EH (cell line): Measurements from ENCODE around the gene STK4.
A peak's percentile ranks its signal among the peaks of the same experiment; 100 is the strongest.

ENCODE experiments used
- DNase-seq: peaks from one replicate; pipeline ENCODE4 v3.0.0-alpha.2; 2015; ENCODE audit warnings: low read depth

STK4 gene

GRCh38 chr20:44954211-44954610, 12.1 kb upstream of the STK4 start:
- no peak for DNase-seq

DNA sequence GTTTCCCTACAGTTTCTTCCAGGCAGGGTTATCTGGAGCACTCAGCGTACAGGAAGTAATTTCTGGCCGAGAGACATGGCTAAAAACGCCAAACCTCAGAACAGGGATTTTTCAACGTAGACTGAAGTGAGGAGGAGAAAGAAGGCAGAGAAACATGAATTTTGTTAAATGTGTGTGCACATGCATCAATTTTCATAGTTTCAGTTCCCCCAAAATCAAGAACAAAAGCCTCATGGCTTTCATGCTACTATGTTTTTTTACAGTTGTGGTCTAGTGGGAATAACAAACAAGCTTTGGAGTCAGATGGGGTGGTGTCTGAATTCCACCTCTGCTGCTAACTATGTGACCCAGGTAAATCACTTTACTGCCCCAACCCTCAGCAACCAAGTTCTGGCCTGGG, 11.0 kb upstream of the STK4 start:
- DNase-seq: no peak

GRCh38 chr20:44956410-44956809, 9.9 kb upstream of the STK4 start:
- DNase-seq: no peak

GRCh38 chr20:44958276-44958675, 8.0 kb upstream of the STK4 start:
- DNase-seq: no peak

DNA sequence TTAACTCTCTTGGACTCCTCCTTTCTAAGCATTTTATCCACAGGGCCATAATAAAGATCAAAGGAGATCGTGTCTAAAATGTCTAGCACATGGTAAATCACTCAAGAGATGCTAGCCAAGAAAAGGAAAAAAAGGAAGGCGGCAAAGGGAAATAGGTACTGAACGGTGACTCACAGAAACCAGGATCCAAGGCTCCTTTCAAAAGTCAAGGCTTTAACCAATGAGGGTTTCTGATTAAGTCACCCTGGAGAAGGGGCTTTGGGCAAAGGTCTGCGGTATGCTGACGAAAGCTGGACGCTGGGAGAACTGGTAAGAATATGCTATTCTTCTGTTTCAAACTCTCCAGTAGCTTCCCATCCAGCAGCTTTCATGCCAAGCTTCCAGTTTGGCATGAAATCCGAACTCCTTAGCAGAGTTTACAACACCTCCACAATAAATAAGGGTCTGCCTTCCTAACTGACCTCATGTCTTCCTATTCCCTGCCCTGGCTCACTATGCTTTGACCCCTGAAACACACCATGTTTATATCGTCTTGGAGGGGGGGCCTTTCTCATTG, 7.2 kb upstream of the STK4 start:
- DNase-seq: peak; percentile 40

DNA sequence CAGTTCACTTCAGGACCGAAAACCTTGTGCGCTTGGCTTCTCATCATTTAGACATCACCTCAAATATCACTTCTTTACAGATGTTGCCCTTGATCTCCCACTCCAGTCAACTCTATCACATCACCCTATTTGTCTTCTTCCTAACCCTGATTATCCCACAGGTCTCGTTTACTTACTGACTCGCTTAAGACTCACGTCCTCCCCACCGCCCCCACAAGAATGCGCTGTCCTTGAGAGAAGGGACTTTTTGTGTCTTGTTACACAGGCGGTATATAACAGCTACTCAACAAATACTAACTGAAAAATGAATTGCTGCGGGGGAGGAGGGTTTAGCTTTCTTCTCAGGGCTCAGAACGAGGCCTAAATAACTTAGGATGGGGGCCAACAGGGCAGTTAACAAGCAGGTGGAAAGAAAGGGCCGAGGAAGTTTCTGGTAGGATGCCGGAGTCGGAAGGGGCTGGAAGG, 6.6 kb upstream of the STK4 start:
- peak; percentile 68 for DNase-seq

GRCh38 chr20:44960103-44960852, 6.0 kb upstream of the STK4 start, which contains the start of gene TOMM34:
TOMM34 (minus strand) TSS chr20:44960397; CDS start chr20:44960333, 64 bp downstream.
- peak; percentile 91 for DNase-seq

DNA sequence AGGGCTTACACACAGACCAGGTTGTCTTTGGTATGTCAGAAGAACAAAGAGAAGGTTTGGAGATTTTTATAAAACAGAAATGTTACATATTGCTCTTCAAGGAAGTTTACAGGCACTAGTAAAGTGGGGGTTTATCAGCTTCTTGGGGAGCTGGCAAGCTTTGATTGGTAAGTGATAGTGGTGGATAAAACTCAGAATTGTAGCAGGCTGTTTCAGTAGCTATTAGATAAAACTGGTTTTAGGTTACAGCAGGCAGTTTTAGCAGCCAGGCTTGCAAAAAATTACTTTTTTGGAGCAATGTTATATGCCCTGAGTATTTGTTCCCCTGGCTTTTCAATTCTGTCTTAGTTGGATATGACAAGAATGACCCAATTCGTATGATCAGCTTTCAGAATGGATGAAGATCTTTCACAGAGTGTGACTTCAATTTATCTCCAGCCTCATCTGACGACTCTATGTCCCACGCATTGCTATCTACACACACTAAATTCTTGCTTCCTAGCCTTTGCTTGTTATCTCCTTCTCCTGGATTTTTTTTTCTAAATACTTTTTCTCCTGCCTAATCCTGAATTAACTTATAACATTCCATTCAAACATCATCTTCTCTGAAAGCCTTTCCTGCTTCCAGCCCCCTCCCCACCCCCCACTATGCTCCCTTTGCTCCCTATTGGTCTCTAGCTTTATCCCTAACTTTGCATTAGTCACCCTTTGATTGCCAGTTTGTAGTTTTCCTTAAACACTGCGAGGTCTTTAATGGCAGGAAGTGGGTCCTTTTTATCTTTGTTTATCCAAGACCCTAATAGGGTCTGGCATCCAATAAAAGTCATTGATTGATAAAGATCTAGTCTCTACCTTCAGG, 5.1 kb upstream of the STK4 start:
- peak; percentile 61 for DNase-seq

DNA sequence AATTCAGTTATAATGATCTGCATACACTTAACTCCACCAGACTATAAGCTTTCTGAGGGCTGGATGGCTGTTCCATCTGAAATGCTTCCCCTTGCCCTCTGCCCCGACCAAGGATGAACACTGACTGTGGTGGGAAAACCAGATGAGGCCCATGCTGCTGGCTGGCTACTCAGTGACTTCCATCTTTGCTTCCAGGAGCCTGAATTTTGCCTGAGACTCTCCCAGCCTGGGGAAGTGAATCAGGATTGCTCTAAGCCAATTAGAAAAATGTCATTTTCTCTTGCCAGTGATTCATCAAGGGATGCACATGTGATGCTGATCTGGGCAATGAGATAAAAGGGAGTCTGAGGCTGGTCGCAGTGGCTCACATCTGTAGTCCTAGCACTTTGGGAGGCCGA, 4.4 kb upstream of the STK4 start:
- peak; percentile 78 for DNase-seq

GRCh38 chr20:44962483-44962882, 3.8 kb upstream of the STK4 start:
- no peak for DNase-seq

- DNase-seq: no peak
Observed at GRCh38 chr20:44963325-44964215, 2.7 kb upstream of the STK4 start.

GRCh38 chr20:44965651-44966029, 672 bp upstream of the STK4 start:
- no peak for DNase-seq

GRCh38 chr20:44967207-44967807, 995 bp downstream of the STK4 start:
- peak; percentile 54 for DNase-seq

- no peak for DNase-seq
Observed at GRCh38 chr20:44969300-44969894, 3.1 kb downstream of the STK4 start.

GRCh38 chr20:44970243-44970757, 4.0 kb downstream of the STK4 start:
- DNase-seq: no peak

DNA sequence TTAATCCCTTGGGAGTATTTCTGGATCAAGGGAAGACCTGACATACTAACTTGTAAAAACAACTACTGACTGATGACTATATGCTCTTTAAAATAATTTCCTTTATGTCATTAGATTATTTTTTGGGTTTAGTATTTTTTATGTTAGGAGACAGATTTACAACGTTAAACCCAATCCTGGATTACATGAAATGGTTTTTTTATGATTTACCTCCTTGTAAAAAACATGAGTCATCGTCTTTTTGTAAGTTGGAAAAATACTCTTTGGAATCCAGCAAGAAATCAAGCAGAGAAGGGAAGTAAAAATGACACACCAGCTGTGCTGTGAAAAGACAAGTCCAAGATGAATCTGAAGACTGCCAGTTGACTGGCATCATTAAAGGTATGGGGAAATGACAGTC, 6.7 kb downstream of the STK4 start:
- peak; percentile 83 for DNase-seq

GRCh38 chr20:44976698-44977097, 10.4 kb downstream of the STK4 start:
- DNase-seq: no peak

- DNase-seq: peak; percentile 54
Observed at GRCh38 chr20:44979090-44979621, 12.8 kb downstream of the STK4 start.

GRCh38 chr20:44981736-44982406, 15.6 kb downstream of the STK4 start:
- no peak for DNase-seq
